OCI-LY7 (cell line): ENCODE results near the gene CAMK1.

Source experiments
- EZH2phosphoT487 ChIP-seq: fragments of 200-600 bp; sonication (generic); IDR thresholded peaks from 2 replicates; pipeline ENCODE4 v1.6.1; 2018; ENCODE audit warnings: low read depth, borderline replicate concordance, mild to moderate bottlenecking, mixed run types, antibody characterized with exemption, low read length, moderate library complexity, mixed read lengths
- TF ChIP-seq, protein P1 (sequence below): fragments of 200-600 bp; sonication (generic); conservative IDR thresholded peaks from 2 replicates; pipeline ENCODE4 v1.5.1; 2014; ENCODE audit warnings: mild to moderate bottlenecking, antibody characterized with exemption, low read length, moderate library complexity, mixed read lengths

DNA sequence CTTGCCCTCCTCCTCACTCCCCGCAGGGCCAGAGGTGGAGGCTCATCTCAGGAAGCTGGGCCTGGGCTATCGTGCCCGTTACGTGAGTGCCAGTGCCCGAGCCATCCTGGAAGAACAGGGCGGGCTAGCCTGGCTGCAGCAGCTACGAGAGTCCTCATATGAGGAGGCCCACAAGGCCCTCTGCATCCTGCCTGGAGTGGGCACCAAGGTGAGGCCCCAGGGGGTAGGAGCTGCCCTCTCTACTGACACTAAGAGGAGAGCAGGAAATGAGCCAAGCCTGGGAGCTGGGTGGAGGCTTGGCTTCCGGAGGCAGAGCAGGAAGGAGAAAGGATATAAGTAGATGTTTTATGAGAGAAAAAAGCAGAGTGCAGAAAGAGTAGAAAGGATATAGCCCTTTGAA lies 15.1 kb downstream of the CAMK1 start:
- TF ChIP-seq, protein P1, sequence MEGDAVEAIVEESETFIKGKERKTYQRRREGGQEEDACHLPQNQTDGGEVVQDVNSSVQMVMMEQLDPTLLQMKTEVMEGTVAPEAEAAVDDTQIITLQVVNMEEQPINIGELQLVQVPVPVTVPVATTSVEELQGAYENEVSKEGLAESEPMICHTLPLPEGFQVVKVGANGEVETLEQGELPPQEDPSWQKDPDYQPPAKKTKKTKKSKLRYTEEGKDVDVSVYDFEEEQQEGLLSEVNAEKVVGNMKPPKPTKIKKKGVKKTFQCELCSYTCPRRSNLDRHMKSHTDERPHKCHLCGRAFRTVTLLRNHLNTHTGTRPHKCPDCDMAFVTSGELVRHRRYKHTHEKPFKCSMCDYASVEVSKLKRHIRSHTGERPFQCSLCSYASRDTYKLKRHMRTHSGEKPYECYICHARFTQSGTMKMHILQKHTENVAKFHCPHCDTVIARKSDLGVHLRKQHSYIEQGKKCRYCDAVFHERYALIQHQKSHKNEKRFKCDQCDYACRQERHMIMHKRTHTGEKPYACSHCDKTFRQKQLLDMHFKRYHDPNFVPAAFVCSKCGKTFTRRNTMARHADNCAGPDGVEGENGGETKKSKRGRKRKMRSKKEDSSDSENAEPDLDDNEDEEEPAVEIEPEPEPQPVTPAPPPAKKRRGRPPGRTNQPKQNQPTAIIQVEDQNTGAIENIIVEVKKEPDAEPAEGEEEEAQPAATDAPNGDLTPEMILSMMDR = no peak
- TF ChIP-seq EZH2phosphoT487 = no peak
